Parathyroid adenoma (tissue), 2 donors: ENCODE results near the gene CPA4.

Source experiments
- H2AFZ ChIP-seq: fragments of 300-600 bp; sonication (generic); one replicate; pipeline ENCODE4 v1.7.0; 2017; ENCODE audit warnings: antibody characterized with exemption, mild to moderate bottlenecking
- H3K27ac ChIP-seq: fragments of 300-600 bp; sonication (generic); one replicate; pipeline ENCODE4 v1.7.0; 2017
- H3K27me3 ChIP-seq: fragments of 300-600 bp; sonication (generic); one replicate; pipeline ENCODE4 v1.7.0; 2017; ENCODE audit warnings: low read length; ENCODE audit not compliant: control insufficient read depth, insufficient read depth
- H3K36me3 ChIP-seq: fragments of 300-600 bp; sonication (generic); one replicate; pipeline ENCODE4 v1.7.0; 2017; ENCODE audit warnings: low read length; ENCODE audit not compliant: control insufficient read depth, insufficient read depth
- H3K4me1 ChIP-seq: fragments of 300-600 bp; sonication (generic); one replicate; pipeline ENCODE4 v1.7.0; 2017; ENCODE audit warnings: control low read depth
- H3K4me2 ChIP-seq: fragments of 300-600 bp; sonication (generic); one replicate; pipeline ENCODE4 v1.7.0; 2017; ENCODE audit warnings: low read length
- H3K4me3 ChIP-seq: fragments of 300-600 bp; sonication (generic); one replicate; pipeline ENCODE4 v1.7.0; 2017; ENCODE audit warnings: low read depth, low read length
- H3K79me2 ChIP-seq: fragments of 300-600 bp; sonication (generic); one replicate; pipeline ENCODE4 v1.7.0; 2017; ENCODE audit warnings: control low read depth
- H3K9ac ChIP-seq: fragments of 300-600 bp; sonication (generic); one replicate; pipeline ENCODE4 v1.7.0; 2017; ENCODE audit warnings: mild to moderate bottlenecking
- H3K9me3 ChIP-seq: fragments of 300-600 bp; sonication (generic); one replicate; pipeline ENCODE4 v1.7.0; 2017; ENCODE audit warnings: low read length; ENCODE audit not compliant: control insufficient read depth
- CTCF ChIP-seq: fragments of 300-600 bp; sonication (generic); IDR thresholded peaks from one replicate; pipeline ENCODE4 v1.7.0; 2017; ENCODE audit warnings: antibody characterized with exemption, mild to moderate bottlenecking
- donor health status: primary hyperparathyroidism.

CPA4 gene

GRCh38 chr7:130362251-130362816 lies 69.4 kb downstream of the CPA4 start:
- no peaks in the 10 kb centered on the region for H3K36me3 ChIP-seq
- H2AFZ ChIP-seq = no peak overlapping the region
- H3K4me1 ChIP-seq = no peaks in the 10 kb centered on the region
- H3K4me3 ChIP-seq = no peak overlapping the region
- no peaks in the 10 kb centered on the region for H3K27me3 ChIP-seq
- H3K9me3 ChIP-seq = no peaks in the 10 kb centered on the region
- no peak overlapping the region for H3K4me2 ChIP-seq
- H3K9ac ChIP-seq = no peak overlapping the region
- no peaks in the 10 kb centered on the region for H3K79me2 ChIP-seq
- TF ChIP-seq CTCF = no peak
- no peak overlapping the region for H3K27ac ChIP-seq

GRCh38 chr7:130363026-130363847 lies 70.3 kb downstream of the CPA4 start:
- Histone ChIP-seq H2AFZ (no peak overlapping the region), H3K4me2 (no peak overlapping the region), H3K27ac (no peak overlapping the region), H3K9me3 (no peaks in the 10 kb centered on the region), H3K79me2 (no peaks in the 10 kb centered on the region), H3K4me3 (no peak overlapping the region), H3K27me3 (no peaks in the 10 kb centered on the region), H3K36me3 (no peaks in the 10 kb centered on the region), H3K9ac (no peak overlapping the region), H3K4me1 (no peaks in the 10 kb centered on the region)
- no peak for TF ChIP-seq CTCF

- Histone ChIP-seq H2AFZ (no peak overlapping the region), H3K4me2 (no peak overlapping the region), H3K27me3 (no peaks in the 10 kb centered on the region), H3K27ac (no peak overlapping the region), H3K36me3 (no peaks in the 10 kb centered on the region), H3K4me3 (no peak overlapping the region), H3K9ac (no peak overlapping the region), H3K79me2 (no peaks in the 10 kb centered on the region), H3K9me3 (no peaks in the 10 kb centered on the region), H3K4me1 (no peaks in the 10 kb centered on the region)
- TF ChIP-seq CTCF = no peak
These were observed 71.5 kb downstream of the CPA4 start for GRCh38 chr7:130364451-130364850.

GRCh38 chr7:130365088-130365487 lies 72.1 kb downstream of the CPA4 start:
- no peak overlapping the region for H3K9ac ChIP-seq
- TF ChIP-seq CTCF = no peak

More at GRCh38 chr7:130365088-130365487, 72.1 kb downstream of the CPA4 start:
- no peaks in the 10 kb centered on the region for H3K36me3 ChIP-seq
- no peak overlapping the region for H3K4me2 ChIP-seq
- H3K4me3 ChIP-seq = no peak overlapping the region
- no peaks in the 10 kb centered on the region for H3K9me3 ChIP-seq
- no peaks in the 10 kb centered on the region for H3K27me3 ChIP-seq
- H3K4me1 ChIP-seq = no peaks in the 10 kb centered on the region
- H3K79me2 ChIP-seq = no peaks in the 10 kb centered on the region
- no peak overlapping the region for H3K27ac ChIP-seq
- no peak overlapping the region for H2AFZ ChIP-seq
